ENCODE data around the gene DIDO1.

DIDO1 gene

DNA sequence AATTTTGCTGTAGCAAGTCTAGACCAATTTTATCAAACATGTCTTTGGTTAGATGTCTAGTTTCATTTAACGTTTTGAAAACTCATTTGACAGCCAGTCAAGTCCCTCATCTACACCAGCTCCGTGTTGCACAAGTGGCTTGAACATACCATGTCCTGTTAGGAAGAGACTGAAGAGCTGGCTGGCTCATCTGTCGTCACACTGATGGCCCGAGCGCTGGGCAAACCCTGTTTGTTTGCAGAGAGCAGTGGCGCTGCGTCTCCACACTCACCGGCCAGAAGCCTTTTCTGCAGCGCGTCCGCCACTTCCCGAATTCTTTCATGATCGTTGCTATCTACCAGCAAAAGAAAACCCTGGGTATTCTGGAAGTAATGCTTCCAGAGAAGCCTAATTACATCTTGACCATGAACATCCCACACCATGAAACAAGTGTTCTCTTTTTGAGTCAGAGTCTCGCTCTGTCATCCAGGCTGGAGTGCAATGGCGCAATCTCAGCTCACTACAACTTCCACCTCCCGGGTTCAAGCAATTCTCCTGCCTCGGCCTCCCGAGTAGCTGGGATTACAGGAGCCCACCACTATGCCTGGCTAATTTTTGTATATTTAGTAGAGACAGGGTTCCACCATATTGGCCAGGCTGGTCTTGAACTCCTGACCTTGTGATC lies 54.0 kb downstream of the DIDO1 start:
- H3K4me3 ChIP-seq (ENCODE audit: low read depth, low read length) = no peak overlapping the region
- TF ChIP-seq, protein P1, sequence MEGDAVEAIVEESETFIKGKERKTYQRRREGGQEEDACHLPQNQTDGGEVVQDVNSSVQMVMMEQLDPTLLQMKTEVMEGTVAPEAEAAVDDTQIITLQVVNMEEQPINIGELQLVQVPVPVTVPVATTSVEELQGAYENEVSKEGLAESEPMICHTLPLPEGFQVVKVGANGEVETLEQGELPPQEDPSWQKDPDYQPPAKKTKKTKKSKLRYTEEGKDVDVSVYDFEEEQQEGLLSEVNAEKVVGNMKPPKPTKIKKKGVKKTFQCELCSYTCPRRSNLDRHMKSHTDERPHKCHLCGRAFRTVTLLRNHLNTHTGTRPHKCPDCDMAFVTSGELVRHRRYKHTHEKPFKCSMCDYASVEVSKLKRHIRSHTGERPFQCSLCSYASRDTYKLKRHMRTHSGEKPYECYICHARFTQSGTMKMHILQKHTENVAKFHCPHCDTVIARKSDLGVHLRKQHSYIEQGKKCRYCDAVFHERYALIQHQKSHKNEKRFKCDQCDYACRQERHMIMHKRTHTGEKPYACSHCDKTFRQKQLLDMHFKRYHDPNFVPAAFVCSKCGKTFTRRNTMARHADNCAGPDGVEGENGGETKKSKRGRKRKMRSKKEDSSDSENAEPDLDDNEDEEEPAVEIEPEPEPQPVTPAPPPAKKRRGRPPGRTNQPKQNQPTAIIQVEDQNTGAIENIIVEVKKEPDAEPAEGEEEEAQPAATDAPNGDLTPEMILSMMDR (IDR thresholded peaks at IDR 0.05; ENCODE audit: insufficient read depth, low read length, missing control alignments) = no peak
- POLR2A ChIA-PET = interaction anchor here (0.7 kb wide), 1 partner anchor 517 kb away, joined by 5 read pairs; no protein-coding TSS in a partner anchor
- CTCF ChIA-PET = interaction anchor here (1.0 to 5.6 kb wide), 8 partner anchors 9 to 139 kb away, joined by 3 to 32 read pairs (median 3); partner anchors contain the start of genes BHLHE23 and TCFL5
- DNase-seq (ENCODE audit: low read depth, low spot score) = no peak

DNA sequence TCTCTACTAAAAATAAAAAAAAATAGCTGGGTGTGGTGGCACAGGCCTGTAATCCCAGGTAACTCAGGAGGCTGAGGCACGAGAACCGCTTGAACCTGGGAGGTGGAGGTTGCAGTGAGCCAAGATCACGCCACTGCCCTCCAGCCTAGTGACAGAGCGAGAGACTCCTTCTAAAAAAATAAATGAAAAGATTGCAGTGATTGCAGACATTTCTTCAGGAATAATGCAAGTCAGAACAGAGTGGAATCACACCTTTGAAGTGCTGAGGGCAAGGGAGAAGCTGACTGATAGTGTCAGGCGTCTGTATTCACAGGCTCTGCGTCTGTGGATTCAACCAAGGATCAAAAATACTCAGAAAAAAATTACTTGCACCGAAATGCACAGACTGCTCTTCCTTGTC lies 62.1 kb downstream of the DIDO1 start:
- CTCF ChIA-PET = interaction anchor here (1.2 to 4.4 kb wide), 2 partner anchors 9 to 30 kb away, joined by 3 to 32 read pairs; no protein-coding TSS in a partner anchor
- TF ChIP-seq, protein P1 (IDR thresholded peaks at IDR 0.05; ENCODE audit: insufficient read depth, low read length, missing control alignments) = no peak
- POLR2A ChIA-PET = interaction anchor here (0.7 kb wide), 1 partner anchor 35 kb away, joined by 3 read pairs; no protein-coding TSS in a partner anchor
- no peak overlapping the region for H3K4me3 ChIP-seq (ENCODE audit: low read depth, low read length)
- no peak for DNase-seq (ENCODE audit: low read depth, low spot score)

DNA sequence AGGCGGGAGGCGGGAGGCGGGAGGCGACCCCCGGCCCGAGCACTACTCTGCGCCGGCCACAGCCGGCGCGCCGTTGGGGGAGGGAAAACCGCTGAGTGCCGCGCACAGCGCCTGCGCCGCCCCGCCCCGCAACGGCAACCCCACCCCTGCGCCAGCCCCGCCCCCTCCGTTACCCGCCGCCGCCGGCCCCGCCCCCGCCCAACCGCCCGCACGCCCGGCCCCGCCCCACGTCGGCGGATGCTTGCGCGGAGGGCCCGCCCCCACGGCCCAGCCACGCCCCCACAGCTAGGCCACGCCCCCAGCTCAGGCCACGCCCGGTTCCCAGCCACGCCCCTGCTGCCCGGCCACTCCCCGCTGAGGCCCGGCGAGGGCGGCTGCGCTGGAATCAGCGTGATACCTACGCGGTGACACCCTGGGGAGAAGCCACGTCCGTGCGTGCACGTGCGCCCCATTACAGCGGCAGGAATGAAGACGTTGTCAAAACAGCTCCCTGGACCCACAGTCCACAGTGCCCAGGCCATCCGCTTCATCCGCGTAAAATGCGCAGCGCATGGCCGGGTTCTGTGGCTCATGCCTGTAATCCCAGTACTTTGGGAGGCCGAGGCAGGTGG lies 64.5 kb downstream of the DIDO1 start, which contains the start of gene TCFL5:
Gene TCFL5, minus strand, starts transcription at position 97 of the 611 bp plus-strand sequence. CDS start 152 bp downstream, outside the sequence.
- CTCF ChIA-PET = interaction anchor here (1.1 to 4.4 kb wide), 2 partner anchors 11 to 54 kb away, joined by 4 to 32 read pairs; no protein-coding TSS in a partner anchor
- no peak for DNase-seq (ENCODE audit: low read depth, low spot score)
- H3K4me3 ChIP-seq (ENCODE audit: low read depth, low read length) = peak within 1 kb of the TSS; percentile 72
- POLR2A ChIA-PET = no interaction called here
- TF ChIP-seq, protein P1 (IDR thresholded peaks at IDR 0.05; ENCODE audit: insufficient read depth, low read length, missing control alignments) = no peak

DNA sequence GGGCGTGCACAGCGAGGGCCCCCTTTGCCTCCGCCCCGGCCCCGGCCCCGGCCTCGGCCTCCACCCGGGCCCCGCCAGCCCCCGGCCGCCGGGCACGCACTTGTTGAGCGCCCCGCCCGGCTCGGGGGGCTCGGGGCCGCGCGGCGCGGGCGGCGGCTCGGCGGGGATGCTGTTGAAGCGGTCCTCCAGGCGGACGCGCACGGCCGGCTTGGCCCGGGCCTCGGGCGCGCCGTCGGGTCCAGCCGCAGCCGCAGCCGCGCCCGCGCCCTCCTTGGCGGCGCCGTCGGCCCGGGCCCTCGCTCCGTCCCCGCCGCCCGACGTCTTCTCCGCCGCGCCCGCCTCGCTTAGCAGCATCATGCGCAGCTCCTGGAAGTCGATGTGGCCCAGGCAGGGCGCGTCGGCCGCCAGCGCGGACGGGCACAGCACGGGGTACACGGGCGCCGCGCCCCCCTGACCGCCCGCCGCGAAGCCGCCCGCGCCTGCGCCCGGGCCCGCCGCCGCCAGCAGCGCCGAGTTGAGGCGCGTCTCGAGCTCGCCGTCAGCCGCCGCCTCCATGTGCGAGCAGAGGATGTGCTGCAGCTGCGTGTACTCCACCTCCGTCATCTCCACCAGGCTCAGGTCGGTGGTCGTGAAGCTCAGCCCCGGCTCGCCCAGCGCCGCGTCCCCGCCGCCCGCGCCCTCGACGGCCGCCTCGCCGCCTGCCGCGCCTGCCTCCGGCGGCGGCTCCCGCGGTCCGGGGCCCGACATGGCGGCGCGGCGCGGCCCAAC lies 65.2 kb downstream of the DIDO1 start:
- ChIA-PET CTCF (interaction anchor here (1.0 to 4.4 kb wide), 7 partner anchors 10 to 60 kb away, joined by 3 to 32 read pairs (median 4); no protein-coding TSS in a partner anchor), POLR2A (no interaction called here)
- no peak for DNase-seq (ENCODE audit: low read depth, low spot score)
- TF ChIP-seq, protein P1 (IDR thresholded peaks at IDR 0.05; ENCODE audit: insufficient read depth, low read length, missing control alignments) = no peak
- H3K4me3 ChIP-seq (ENCODE audit: low read depth, low read length) = peak overlapping the region; percentile 72

DNA sequence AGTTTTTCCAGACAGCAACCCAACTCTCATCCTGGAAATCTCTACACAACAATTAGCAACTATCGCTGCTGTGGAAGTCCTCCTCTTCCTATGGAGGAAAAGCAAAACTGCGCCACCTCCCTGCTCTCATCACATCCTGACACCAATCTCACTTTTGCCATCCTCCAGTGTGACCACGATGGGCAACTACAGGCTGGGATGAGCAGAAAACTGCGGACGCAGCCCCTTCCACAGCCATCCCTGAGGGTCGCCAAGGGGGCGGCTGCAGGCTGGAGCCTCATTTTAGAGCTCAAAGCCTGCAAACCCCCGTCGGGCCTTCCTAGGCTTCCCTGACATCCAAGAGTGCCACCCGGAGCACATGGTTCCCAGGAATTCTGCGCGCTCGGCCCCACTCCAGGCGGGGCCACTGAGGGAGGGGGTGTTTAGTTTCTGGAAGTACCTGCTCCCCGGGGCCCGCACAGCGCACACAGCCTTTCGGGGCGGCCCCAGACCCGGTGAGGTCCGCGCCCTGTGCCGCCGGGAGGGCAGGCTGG lies 65.8 kb downstream of the DIDO1 start:
- TF ChIP-seq, protein P1 (IDR thresholded peaks at IDR 0.05; ENCODE audit: insufficient read depth, low read length, missing control alignments) = peak; percentile 16
- ChIA-PET CTCF (interaction anchor here (1.0 to 2.8 kb wide), 6 partner anchors 9 to 61 kb away, joined by 3 to 8 read pairs (median 4); no protein-coding TSS in a partner anchor), POLR2A (no interaction called here)
- DNase-seq (ENCODE audit: low read depth, low spot score) = no peak
- peak overlapping the region; percentile 72 for H3K4me3 ChIP-seq (ENCODE audit: low read depth, low read length)

Measured in AG04449 (cell line).